Ovary (tissue), 9 donors: ENCODE data around the gene SF3A2. TPM values are rescaled to one million over a fixed set of nuclear protein-coding genes. Genes with fewer than 3 reads are reported as not detected.

Experiments
- DNase-seq, 5 donors: peaks; one replicate each; pipeline ENCODE4 v3.0.0-alpha.2; 2019 to 2020
- H3K27ac ChIP-seq, 2 donors: fragments of 200-600 bp; one replicate each; pipeline versions ENCODE4 v1.5.1 to v1.8.0; 2019 to 2022
- H3K27me3 ChIP-seq: fragments of 200-600 bp; one replicate; pipeline ENCODE4 v1.8.0; 2022
- H3K36me3 ChIP-seq: fragments of 200-600 bp; sonication (generic); one replicate; pipeline ENCODE4 v1.5.1; 2019
- H3K4me1 ChIP-seq: one replicate; pipeline ENCODE4 v1.8.1; 2013; ENCODE audit warnings: mild to moderate bottlenecking, moderate library complexity; ENCODE audit not compliant: insufficient read depth
- H3K4me3 ChIP-seq: fragments of 200-600 bp; sonication (generic); one replicate; pipeline ENCODE4 v1.5.1; 2017
- H3K9me3 ChIP-seq, 2 donors: fragments of 200-600 bp in 1 of 2; sonication (generic) in 1 of 2; one replicate each; pipeline versions ENCODE4 v1.5.1 to v1.8.1; 2013 to 2019; ENCODE audit warnings: mild to moderate bottlenecking in 1 of 2, moderate library complexity in 1 of 2
- EP300 ChIP-seq: sonication (generic); formaldehyde crosslinking; IDR thresholded peaks from one replicate; pipeline ENCODE4 v1.6.1; 2017; ENCODE audit warnings: antibody characterized with exemption
- POLR2A ChIP-seq: fragments of 450-650 bp; IDR thresholded peaks from one replicate; pipeline ENCODE4 v1.6.1; 2017; ENCODE audit warnings: antibody characterized with exemption, mild to moderate bottlenecking, moderate library complexity
- WGBS, 3 donors: extraction: QIAGEN DNeasy Blood & Tissue Kit in 1 of 3; methylation state at CpG; one replicate each; pipeline versions ENCODE4 v1.1.5 to v1.1.7; 2013 to 2017; 5-methylcytosine and 5-hydroxymethylcytosine counted together
- intact Hi-C, 4 donors: fragments of 100-400 bp; cut with DNase I; formaldehyde crosslinking; loops; one replicate each; pipeline versions ENCODE4 v1.11.0 to v1.15.1; 2022 to 2023
- polyA plus RNA-seq, 2 donors: library from polyadenylated mRNA; stranded (reverse); fragments of 200-250 nt in 1 of 2; fragments of 350-450 nt in 1 of 2; fragmentation: Illumina TruSeq in 1 of 2; extraction: RNeasy Lipid Tissue Mini Kit (QIAGEN cat#74804) in 1 of 2; gene quantifications; one replicate each; pipeline ENCODE4 v1.2.3, GENCODE V29; 2013 to 2014
- total RNA-seq, 7 donors: library from RNA; depleted of rRNA in 2 of 7; stranded (reverse); fragments of >200 nt in 2 of 7; fragmentation: NEBNext Ultra II Directional in 3 of 7; extraction: Animal tissue kit (Norgen Biotek cat#: 25700) in 3 of 7; gene quantifications; one replicate each; pipeline versions ENCODE4 v1.1.0 to v1.2.4, GENCODE V29; 2016 to 2023
- TF ChIP-seq, protein P1 (sequence below), 3 donors: fragments of 450-650 bp in 2 of 3; fragments of 200-600 bp in 1 of 3; IDR thresholded peaks; one replicate each; pipeline versions ENCODE4 v1.5.1 to v1.8.0; 2016 to 2022; ENCODE audit warnings: antibody characterized with exemption in 3 of 3, mild to moderate bottlenecking in 1 of 3
- donor health status: DM: no; HTN: no; CAD: no; lungs with moderate emphysema.
- donor health status: DM: no; HTN: no; CAD: no.
- donor health status: Bipolar disorder and iron deficiency.
- donor health status: DM: yes; HTN: yes; CAD: no.
- donor health status: DM: no; HTN: no; CAD: no.
- donor health status: DM: yes; HTN: yes; CAD: no.

Gene SF3A2
- total and polyA plus RNA-seq, 9 donors, result 13.7 to 137 (median 89.8) TPM

DNA sequence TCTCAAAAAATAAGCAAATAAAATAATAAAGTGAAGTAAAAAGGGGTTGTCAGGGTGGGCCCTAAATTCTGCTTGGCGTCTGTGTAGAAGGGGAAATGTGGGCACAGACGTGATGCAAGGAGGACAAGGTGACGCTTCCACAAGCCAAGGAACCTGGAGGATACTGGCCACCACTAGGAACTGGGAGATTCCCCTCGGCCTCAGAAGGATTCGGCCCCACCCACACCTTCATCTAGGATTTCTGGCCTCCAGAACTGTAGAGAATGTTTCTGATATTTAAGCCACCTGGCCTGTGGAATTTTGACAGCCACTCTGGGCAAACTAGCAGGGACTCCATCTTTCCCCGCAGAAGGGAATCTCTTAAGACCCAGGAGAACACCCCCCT, 1.6 kb upstream of the SF3A2 start:
- no peaks in the 10 kb centered on the region for H3K9me3 ChIP-seq
- DNase-seq, result no peak
- intact Hi-C loops, result loop anchor here in 3 of 4 donors (5.0 to 10.0 kb wide), 4 partner anchors 37 to 157 kb away; partner anchors contain the start of gene DOT1L (in 1 of the 3)
- TF ChIP-seq, protein P1, sequence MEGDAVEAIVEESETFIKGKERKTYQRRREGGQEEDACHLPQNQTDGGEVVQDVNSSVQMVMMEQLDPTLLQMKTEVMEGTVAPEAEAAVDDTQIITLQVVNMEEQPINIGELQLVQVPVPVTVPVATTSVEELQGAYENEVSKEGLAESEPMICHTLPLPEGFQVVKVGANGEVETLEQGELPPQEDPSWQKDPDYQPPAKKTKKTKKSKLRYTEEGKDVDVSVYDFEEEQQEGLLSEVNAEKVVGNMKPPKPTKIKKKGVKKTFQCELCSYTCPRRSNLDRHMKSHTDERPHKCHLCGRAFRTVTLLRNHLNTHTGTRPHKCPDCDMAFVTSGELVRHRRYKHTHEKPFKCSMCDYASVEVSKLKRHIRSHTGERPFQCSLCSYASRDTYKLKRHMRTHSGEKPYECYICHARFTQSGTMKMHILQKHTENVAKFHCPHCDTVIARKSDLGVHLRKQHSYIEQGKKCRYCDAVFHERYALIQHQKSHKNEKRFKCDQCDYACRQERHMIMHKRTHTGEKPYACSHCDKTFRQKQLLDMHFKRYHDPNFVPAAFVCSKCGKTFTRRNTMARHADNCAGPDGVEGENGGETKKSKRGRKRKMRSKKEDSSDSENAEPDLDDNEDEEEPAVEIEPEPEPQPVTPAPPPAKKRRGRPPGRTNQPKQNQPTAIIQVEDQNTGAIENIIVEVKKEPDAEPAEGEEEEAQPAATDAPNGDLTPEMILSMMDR (IDR thresholded peaks at IDR 0.05), result no peak
- TF ChIP-seq POLR2A (no peak), EP300 (no peak)
- H3K27me3 ChIP-seq, result no peaks in the 10 kb centered on the region
- no peak overlapping the region for H3K27ac ChIP-seq
- H3K4me3 ChIP-seq, result peak overlapping the region; percentile 92
- H3K36me3 ChIP-seq, result no peaks in the 10 kb centered on the region
- WGBS, 3 donors, result 39 to 46% (median 44%) methylated on average over 6 of the region's 6 CpGs
- H3K4me1 ChIP-seq, result peaks cover 13% of the 10 kb centered on the region

DNA sequence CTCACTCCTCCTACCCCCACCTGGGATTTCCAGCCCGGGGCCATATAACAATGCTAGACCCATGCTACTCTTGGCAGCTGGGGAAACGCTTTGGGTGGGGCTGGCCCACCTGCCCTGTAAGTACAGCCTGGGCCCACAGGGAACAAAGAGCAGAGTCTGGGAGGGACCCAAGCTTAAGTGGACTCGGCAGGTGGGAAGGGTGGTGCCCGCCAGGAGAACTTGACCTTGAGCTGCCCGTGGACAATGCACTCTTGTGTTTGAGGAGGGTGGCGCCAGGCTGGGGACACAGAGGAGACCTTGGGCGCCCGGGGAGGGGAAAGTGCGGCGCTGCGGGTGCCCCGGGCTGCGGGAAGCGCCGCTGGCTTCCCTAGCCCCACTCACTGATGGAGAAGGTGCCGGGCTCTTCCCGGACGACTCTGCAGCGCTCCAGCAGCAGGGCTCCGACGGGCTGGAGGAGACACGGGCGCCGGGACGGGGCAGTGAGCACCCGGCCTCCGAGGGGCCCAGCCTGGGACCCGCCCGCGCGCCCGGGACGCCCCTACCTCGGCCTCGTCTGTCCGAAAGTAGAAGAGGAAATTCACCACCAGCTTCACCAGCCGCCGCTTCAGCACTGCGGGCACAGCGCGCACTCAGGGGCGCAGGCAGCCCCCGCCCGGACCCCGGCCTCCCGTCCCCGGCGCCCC, 1.1 kb upstream of the SF3A2 start:
- intact Hi-C loops, result loop anchor here (2.0 to 10.0 kb wide), 5 partner anchors 35 to 157 kb away; partner anchors contain the start of gene DOT1L (in 1 of the 4)
- peak overlapping the region; percentile 92 for H3K4me3 ChIP-seq
- TF ChIP-seq POLR2A (no peak), EP300 (no peak)
- TF ChIP-seq, protein P1 (IDR thresholded peaks at IDR 0.05), result no peak
- peaks cover 18% of the 10 kb centered on the region for H3K4me1 ChIP-seq
- 0 to 2% (median 1%) methylated on average over 28 to 48 of the region's 48 CpGs for WGBS, 3 donors
- H3K36me3 ChIP-seq, result no peaks in the 10 kb centered on the region
- H3K27ac ChIP-seq, result peak overlapping the region; percentile 44 to 100
- no peaks in the 10 kb centered on the region for H3K9me3 ChIP-seq
- DNase-seq, result peak in 1 of 5 donors; percentile 57
- no peaks in the 10 kb centered on the region for H3K27me3 ChIP-seq

DNA sequence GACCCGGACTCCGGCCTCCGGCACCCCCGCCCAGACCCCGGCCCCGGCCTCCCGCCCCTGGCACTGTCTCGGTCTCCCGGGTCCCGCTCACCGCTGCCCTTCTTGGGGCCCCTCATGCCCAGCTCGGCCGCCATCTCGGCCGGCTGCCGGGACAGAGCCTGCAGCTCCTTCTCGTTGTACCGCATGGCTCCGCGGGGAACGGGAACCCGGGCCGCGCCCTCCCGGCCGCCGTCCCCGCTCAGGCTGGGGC, 635 bp upstream of the SF3A2 start:
- Histone ChIP-seq H3K27me3 (no peaks in the 10 kb centered on the region), H3K27ac (peak overlapping the region; percentile 44 to 100), H3K4me1 (peaks cover 22% of the 10 kb centered on the region), H3K36me3 (no peaks in the 10 kb centered on the region), H3K4me3 (peak overlapping the region; percentile 92), H3K9me3 (no peaks in the 10 kb centered on the region)
- TF ChIP-seq, protein P1 (IDR thresholded peaks at IDR 0.05), result no peak
- no peak for DNase-seq
- WGBS, 3 donors, result 0 to 3% methylated on average over 26 to 28 of the region's 28 CpGs; no CpG with 5 or more reads in 1 of the 3 donors
- intact Hi-C loops, result loop anchor here (2.0 to 10.0 kb wide), 5 partner anchors 35 to 156 kb away; partner anchors contain the start of gene DOT1L (in 1 of the 4)

DNA sequence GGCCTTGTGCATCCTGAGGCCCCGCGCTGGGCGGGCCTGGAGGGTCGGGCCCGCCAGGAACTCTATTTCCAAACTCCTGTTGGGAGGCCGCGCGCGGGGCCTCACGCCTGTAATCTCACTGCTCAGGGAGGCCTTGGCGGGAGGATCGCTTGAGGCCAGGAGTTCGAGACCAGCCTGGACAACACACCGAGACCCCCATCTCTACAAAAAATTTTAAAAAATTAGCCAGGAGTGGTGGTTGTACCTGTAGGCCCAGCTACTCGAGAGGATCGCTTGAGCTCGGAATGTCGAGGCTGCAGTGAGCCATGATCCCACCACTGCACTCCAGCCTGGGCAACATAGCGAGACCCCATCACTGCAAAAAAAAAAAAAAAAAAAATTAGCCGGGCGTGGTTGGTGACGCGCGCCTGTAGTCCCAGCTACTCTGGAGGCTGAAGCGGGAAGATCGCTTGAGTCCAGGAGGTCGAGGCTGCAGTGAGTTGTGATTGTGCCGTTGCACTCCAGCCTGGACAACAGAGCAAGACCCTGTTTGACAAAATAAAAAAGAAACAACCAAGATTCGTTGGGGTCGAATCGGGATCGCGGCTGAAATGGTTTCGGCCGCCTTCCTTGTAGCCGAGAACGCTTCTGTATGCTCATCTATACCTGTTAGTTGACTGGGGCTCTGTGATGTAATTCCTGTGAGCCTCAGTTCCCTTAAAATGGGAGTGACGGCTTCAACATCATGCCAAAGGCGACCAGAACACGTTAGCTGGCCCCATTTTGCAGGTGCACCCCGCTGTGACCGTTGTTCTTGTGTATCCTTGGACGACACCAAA, 636 bp downstream of the SF3A2 start:
- TF ChIP-seq EP300 (no peak), POLR2A (no peak)
- TF ChIP-seq, protein P1 (IDR thresholded peaks at IDR 0.05), result no peak
- Histone ChIP-seq H3K4me1 (peaks cover 26% of the 10 kb centered on the region), H3K27ac (peak overlapping the region; percentile 92 to 100), H3K27me3 (no peaks in the 10 kb centered on the region), H3K36me3 (no peaks in the 10 kb centered on the region), H3K9me3 (no peaks in the 10 kb centered on the region), H3K4me3 (peak overlapping the region; percentile 92)
- no peak for DNase-seq
- intact Hi-C loops, result loop anchor here (2.0 to 10.0 kb wide), 5 partner anchors 34 to 155 kb away; partner anchors contain the start of gene DOT1L (in 1 of the 4)
- WGBS, 3 donors, result 44 to 61% (median 49%) methylated on average over 32 to 43 of the region's 43 CpGs
